T-helper 1 cell treated with Interleukin-12 subunit alpha and Interleukin-12 subunit beta and Interleukin-4 antibody, amounts not matched to agents 30 ng/mL and 1 ng/mL, for 36 hours (primary cell): ENCODE results near the gene SLC6A6. TPM values are rescaled to one million over a fixed set of nuclear protein-coding genes. Genes with fewer than 3 reads are reported as not detected.

Experiments
- intact Hi-C: fragments of 100-400 bp; cut with micrococcal nuclease; formaldehyde crosslinking; loops from one replicate; pipeline ENCODE4 v1.15.1; 2024
- total RNA-seq: library from RNA; stranded (reverse); gene quantifications from 2 replicates; pipeline ENCODE4 v1.2.3, GENCODE V29; 2022

The SLC6A6 gene
- total RNA-seq, 1 donor from 2014 or later = 43.3 TPM

- intact Hi-C loops = no loop called here
Measured at GRCh38 chr3:14502472-14502871, 100.1 kb downstream of the SLC6A6 start.

GRCh38 chr3:14503033-14503705 is 100.8 kb downstream of the SLC6A6 start:
- intact Hi-C loops = no loop called here

- intact Hi-C loops = no loop called here
Measured at GRCh38 chr3:14503706-14504065, 101.3 kb downstream of the SLC6A6 start.

- intact Hi-C loops = loop anchor here (5.0 kb wide), 2 partner anchors 147 to 287 kb away; partner anchors contain the start of gene CCDC174
Measured at GRCh38 chr3:14505001-14505802, 102.8 kb downstream of the SLC6A6 start.

- intact Hi-C loops = loop anchor here (5.0 kb wide), 2 partner anchors 146 to 286 kb away; partner anchors contain the start of gene CCDC174
Measured at GRCh38 chr3:14505803-14506500, 103.5 kb downstream of the SLC6A6 start.

- intact Hi-C loops = loop anchor here (5.0 kb wide), 2 partner anchors 146 to 286 kb away; partner anchors contain the start of gene CCDC174
Measured at GRCh38 chr3:14506626-14507304, 104.4 kb downstream of the SLC6A6 start.

GRCh38 chr3:14507305-14507741 is 104.9 kb downstream of the SLC6A6 start:
- intact Hi-C loops = loop anchor here (5.0 kb wide), 2 partner anchors 145 to 285 kb away; partner anchors contain the start of gene CCDC174

GRCh38 chr3:14507757-14508504 is 105.5 kb downstream of the SLC6A6 start:
- intact Hi-C loops = loop anchor here (5.0 kb wide), 2 partner anchors 144 to 284 kb away; partner anchors contain the start of gene CCDC174

GRCh38 chr3:14508505-14508819 is 106.1 kb downstream of the SLC6A6 start:
- intact Hi-C loops = loop anchor here (5.0 kb wide), 2 partner anchors 144 to 284 kb away; partner anchors contain the start of gene CCDC174

GRCh38 chr3:14508966-14509795 is 106.8 kb downstream of the SLC6A6 start:
- intact Hi-C loops = loop anchor here (1.0 to 5.0 kb wide), 4 partner anchors 39 to 412 kb away; partner anchors contain the start of gene CCDC174

GRCh38 chr3:14509796-14510100 is 107.3 kb downstream of the SLC6A6 start:
- intact Hi-C loops = loop anchor here (1.0 to 5.0 kb wide), 4 partner anchors 39 to 412 kb away; partner anchors contain the start of gene CCDC174

GRCh38 chr3:14510838-14511622 is 108.6 kb downstream of the SLC6A6 start:
- intact Hi-C loops = no loop called here

- intact Hi-C loops = no loop called here
Measured at GRCh38 chr3:14511623-14512280, 109.3 kb downstream of the SLC6A6 start.

GRCh38 chr3:14512281-14512941 is 110.0 kb downstream of the SLC6A6 start:
- intact Hi-C loops = no loop called here

GRCh38 chr3:14512942-14513327 is 110.5 kb downstream of the SLC6A6 start:
- intact Hi-C loops = no loop called here

- intact Hi-C loops = no loop called here
Measured at GRCh38 chr3:14513566-14514322, 111.3 kb downstream of the SLC6A6 start.

- intact Hi-C loops = no loop called here
Measured at GRCh38 chr3:14514323-14514720, 111.9 kb downstream of the SLC6A6 start.
